Transverse colon (tissue), 4 donors: Measurements from ENCODE around the gene ZMIZ1.

Experiments
- POLR2A ChIP-seq: fragments of 450-650 bp; IDR thresholded peaks from one replicate; pipeline ENCODE4 v1.6.1; 2016; ENCODE audit warnings: antibody characterized with exemption, mild to moderate bottlenecking, moderate library complexity
- POLR2AphosphoS5 ChIP-seq, 3 donors: sonication (generic); formaldehyde crosslinking; IDR thresholded peaks; one replicate each; pipeline ENCODE4 v1.6.1; 2016; ENCODE audit warnings: antibody characterized with exemption in 3 of 3
- TF ChIP-seq, protein P1 (sequence below), 5 experiments: fragments of 200-600 bp in 3 of 5; fragments of 450-650 bp in 2 of 5; sonication (generic) in 3 of 5; IDR thresholded peaks; 1 replicate in 2 of 5; 2 replicates in 3 of 5; pipeline ENCODE4 v1.5.1; 2016 to 2017; ENCODE audit warnings: antibody characterized with exemption in 5 of 5, inconsistent platforms in 3 of 5, mild to moderate bottlenecking in 2 of 5, moderate library complexity in 1 of 5

GRCh38 chr10:79303631-79304478 is 235.1 kb downstream of the ZMIZ1 start:
- TF ChIP-seq POLR2A = no peak
- TF ChIP-seq, protein P1, sequence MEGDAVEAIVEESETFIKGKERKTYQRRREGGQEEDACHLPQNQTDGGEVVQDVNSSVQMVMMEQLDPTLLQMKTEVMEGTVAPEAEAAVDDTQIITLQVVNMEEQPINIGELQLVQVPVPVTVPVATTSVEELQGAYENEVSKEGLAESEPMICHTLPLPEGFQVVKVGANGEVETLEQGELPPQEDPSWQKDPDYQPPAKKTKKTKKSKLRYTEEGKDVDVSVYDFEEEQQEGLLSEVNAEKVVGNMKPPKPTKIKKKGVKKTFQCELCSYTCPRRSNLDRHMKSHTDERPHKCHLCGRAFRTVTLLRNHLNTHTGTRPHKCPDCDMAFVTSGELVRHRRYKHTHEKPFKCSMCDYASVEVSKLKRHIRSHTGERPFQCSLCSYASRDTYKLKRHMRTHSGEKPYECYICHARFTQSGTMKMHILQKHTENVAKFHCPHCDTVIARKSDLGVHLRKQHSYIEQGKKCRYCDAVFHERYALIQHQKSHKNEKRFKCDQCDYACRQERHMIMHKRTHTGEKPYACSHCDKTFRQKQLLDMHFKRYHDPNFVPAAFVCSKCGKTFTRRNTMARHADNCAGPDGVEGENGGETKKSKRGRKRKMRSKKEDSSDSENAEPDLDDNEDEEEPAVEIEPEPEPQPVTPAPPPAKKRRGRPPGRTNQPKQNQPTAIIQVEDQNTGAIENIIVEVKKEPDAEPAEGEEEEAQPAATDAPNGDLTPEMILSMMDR (IDR thresholded peaks at IDR 0.05) = no peak
- no peak for TF ChIP-seq POLR2AphosphoS5 (IDR thresholded peaks at IDR 0.05)
